ENCODE data around the gene INHBB. TPM values are rescaled to one million over a fixed set of nuclear protein-coding genes. Genes with fewer than 3 reads are reported as not detected.

The INHBB gene
- total RNA-seq, 1 experiment from 2014 or later: 0.27 TPM

DNA sequence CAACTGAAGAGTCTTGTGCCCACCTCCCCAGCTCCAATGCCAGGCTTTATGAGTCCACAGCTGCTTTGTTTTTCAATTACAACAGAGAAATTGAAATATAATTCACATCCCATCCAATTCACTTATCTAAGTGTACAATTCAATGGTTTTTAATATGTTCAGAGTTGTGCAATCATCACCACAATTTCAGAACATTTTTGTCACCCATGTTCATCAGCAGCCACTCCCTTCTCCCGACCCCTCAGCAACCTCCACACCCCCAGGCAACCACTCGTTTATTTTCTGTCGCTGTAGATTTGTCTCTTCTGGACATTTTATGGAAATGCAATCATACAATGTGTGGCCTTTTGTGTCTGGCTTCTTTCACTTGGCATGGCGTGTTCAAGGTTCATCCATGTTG lies 23.3 kb downstream of the INHBB start:
- H3K36me3 ChIP-seq (ENCODE audit: control insufficient read depth in 1 of 2, insufficient read depth in 2 of 2, low read length in 2 of 2): no peaks in the 10 kb centered on the region
- no peak for DNase-seq (ENCODE audit: low read depth, low spot score)
- CTCF ChIA-PET: no interaction called here
- H3K9ac ChIP-seq (ENCODE audit: low read length): no peak overlapping the region
- H3K9me3 ChIP-seq (ENCODE audit: control insufficient read depth in 1 of 2, insufficient read depth in 1 of 2, low read depth in 1 of 2, low read length in 2 of 2): no peaks in the 10 kb centered on the region
- intact Hi-C loops (cut with micrococcal nuclease): no loop called here
- no peak overlapping the region for H3K4me2 ChIP-seq (ENCODE audit: low read length)
- ATAC-seq: no peak
- H3K4me3 ChIP-seq (replicated peaks in 1 of 2; ENCODE audit: low read depth in 1 of 2, low read length in 2 of 2): no peak overlapping the region
- no peaks in the 10 kb centered on the region for H3K9me2 ChIP-seq (ENCODE audit: insufficient read depth)
- no peak overlapping the region for H3K27ac ChIP-seq (ENCODE audit: low read depth, low read length)
- H3K79me2 ChIP-seq (ENCODE audit: insufficient read depth, low read length): no peaks in the 10 kb centered on the region
- H4K20me1 ChIP-seq (ENCODE audit: insufficient read depth): no peaks in the 10 kb centered on the region
- H3K4me1 ChIP-seq (ENCODE audit: control insufficient read depth in 1 of 2, insufficient read depth in 2 of 2, low read length in 2 of 2): no peaks in the 10 kb centered on the region
- TF ChIP-seq RAD21 (IDR thresholded peaks at IDR 0.05; ENCODE audit: low read depth) (no peak), CTCF (IDR thresholded peaks at IDR 0.05 in 2 of 3, conservative IDR thresholded peaks at IDR 0.05 in 1 of 3; ENCODE audit: borderline replicate concordance in 1 of 3, insufficient read depth in 1 of 3, low read depth in 2 of 3, low read length in 2 of 3) (no peak), POLR2A (IDR thresholded peaks at IDR 0.05; ENCODE audit: borderline replicate concordance, extremely low read depth, insufficient read depth, insufficient read length) (no peak), ELF1 (IDR thresholded peaks at IDR 0.05; ENCODE audit: borderline replicate concordance, low read depth) (no peak), TCF7L2 (IDR thresholded peaks at IDR 0.05; ENCODE audit: borderline replicate concordance, extremely low read depth, insufficient read depth, insufficient read length) (no peak), ZNF274 (IDR thresholded peaks at IDR 0.05; ENCODE audit: low read depth, low read length) (no peak), SIN3A (IDR thresholded peaks at IDR 0.05; ENCODE audit: low read depth) (no peak)
- TF ChIP-seq, protein P1, sequence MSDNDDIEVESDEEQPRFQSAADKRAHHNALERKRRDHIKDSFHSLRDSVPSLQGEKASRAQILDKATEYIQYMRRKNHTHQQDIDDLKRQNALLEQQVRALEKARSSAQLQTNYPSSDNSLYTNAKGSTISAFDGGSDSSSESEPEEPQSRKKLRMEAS (IDR thresholded peaks at IDR 0.05): no peak
- POLR2A ChIA-PET: no interaction called here
- RAD21 ChIA-PET (ENCODE audit: low non-redundant PET in 1 of 2, low total read pairs in 2 of 2, uncharacterized antibody in 2 of 2, unreplicated experiment in 2 of 2): no interaction called here
- H3K27me3 ChIP-seq (ENCODE audit: insufficient read depth, low read length): no peaks in the 10 kb centered on the region
- no peak overlapping the region for H2AFZ ChIP-seq (ENCODE audit: low read depth, low read length, poor library complexity, severe bottlenecking)
- no TSS peak for BruUV-seq (replicated peaks)

Data from HCT116 (cell line).